PC-3 (cell line): Measurements from ENCODE around the gene SRSF2. TPM values are rescaled to one million over a fixed set of nuclear protein-coding genes. Genes with fewer than 3 reads are reported as not detected.

Experiments
- ATAC-seq: fragments of 200-7000 bp; cut with Tn5 transposase; 2 replicates; pipeline ENCODE4 v1.9.1; 2020; ENCODE audit warnings: mild to moderate bottlenecking, moderate library complexity
- BruUV-seq: library from RNA; stranded (reverse); fragments of 400-500 nt; replicated peaks from 2 replicates; lab custom pipeline; 2021; lab: Mats Ljungman, UMichigan
- CTCF ChIA-PET: fragments of 300-600 bp; sonication (Branson Sonifier 250); formaldehyde crosslinking; loops from one replicate; lab custom pipeline; 2022; ENCODE audit warnings: antibody characterized with exemption; lab: Charles Lee
- POLR2A ChIA-PET: fragments of 300-600 bp; sonication (Branson Sonifier 250); formaldehyde crosslinking; loops from one replicate; lab custom pipeline; 2022; ENCODE audit warnings: antibody characterized with exemption; ENCODE audit not compliant: unreplicated experiment; lab: Charles Lee
- DNase-seq: peaks from one replicate; pipeline ENCODE4 v3.0.0-alpha.2; 2015
- H2AFZ ChIP-seq: fragments of 300-600 bp; sonication (generic); 2 replicates; pipeline ENCODE4 v1.6.0; 2016; ENCODE audit warnings: antibody characterized with exemption, low read length
- H3F3A ChIP-seq: fragments of 300-600 bp; sonication (generic); one replicate; pipeline ENCODE4 v1.6.0; 2017; ENCODE audit warnings: antibody characterized with exemption, low read length, control low read depth, mild to moderate bottlenecking; ENCODE audit not compliant: unreplicated experiment
- H3K27ac ChIP-seq: fragments of 300-600 bp; sonication (generic); 2 replicates; pipeline ENCODE4 v1.5.1; 2016; ENCODE audit warnings: mild to moderate bottlenecking, low read length
- H3K27me3 ChIP-seq: fragments of 300-600 bp; sonication (generic); 2 replicates; pipeline ENCODE4 v1.6.1; 2016; ENCODE audit warnings: low read length, mixed read lengths
- H3K36me3 ChIP-seq: fragments of 300-600 bp; sonication (generic); 2 replicates; pipeline ENCODE4 v1.6.1; 2016; ENCODE audit warnings: low read depth, mixed run types, low read length, mixed read lengths
- H3K4me1 ChIP-seq: fragments of 300-600 bp; sonication (generic); 2 replicates; pipeline ENCODE4 v1.5.1; 2016; ENCODE audit warnings: low read length; ENCODE audit not compliant: insufficient read depth
- H3K4me2 ChIP-seq: fragments of 300-600 bp; sonication (generic); 2 replicates; pipeline ENCODE4 v1.6.0; 2016; ENCODE audit warnings: low read length
- H3K4me3 ChIP-seq: fragments of 300-600 bp; sonication (generic); 2 replicates; pipeline ENCODE4 v1.5.1; 2016; ENCODE audit warnings: mild to moderate bottlenecking, low read length, mixed read lengths
- H3K79me2 ChIP-seq: fragments of 300-600 bp; sonication (generic); 2 replicates; pipeline ENCODE4 v1.6.1; 2017; ENCODE audit warnings: low read length, mixed read lengths
- H3K9ac ChIP-seq: fragments of 300-600 bp; sonication (generic); 2 replicates; pipeline ENCODE4 v1.6.0; 2016; ENCODE audit warnings: mild to moderate bottlenecking, low read length
- H3K9me2 ChIP-seq: fragments of 300-600 bp; sonication (generic); replicated peaks from 2 replicates; pipeline ENCODE4 v1.6.1; 2016; ENCODE audit warnings: mixed run types, low read length, mixed read lengths
- H3K9me3 ChIP-seq: fragments of 300-600 bp; sonication (generic); 2 replicates; pipeline ENCODE4 v1.6.1; 2016; ENCODE audit warnings: low read length, mixed read lengths
- H4K20me1 ChIP-seq: fragments of 300-600 bp; sonication (generic); 2 replicates; pipeline ENCODE4 v1.6.1; 2016; ENCODE audit warnings: low read length, mixed read lengths
- EZH2 ChIP-seq: fragments of 300-600 bp; sonication (generic); IDR thresholded peaks from one replicate; pipeline ENCODE4 v1.6.1; 2017; ENCODE audit warnings: antibody characterized with exemption, mild to moderate bottlenecking, low read length; ENCODE audit not compliant: unreplicated experiment
- EZH2phosphoT487 ChIP-seq: fragments of 300-600 bp; sonication (generic); IDR thresholded peaks from 2 replicates; pipeline ENCODE4 v1.6.1; 2018; ENCODE audit warnings: mild to moderate bottlenecking, antibody characterized with exemption, low read length, borderline replicate concordance
- intact Hi-C: fragments of 100-400 bp; cut with micrococcal nuclease; formaldehyde crosslinking; loops from 2 replicates; pipeline ENCODE4 v1.9.0; 2023
- total RNA-seq: library from RNA; depleted of rRNA; stranded (reverse); fragments of >200 nt; gene quantifications from 2 replicates; pipeline ENCODE4 v1.2.3, GENCODE V29; 2014
- TF ChIP-seq, protein P1 (sequence below): fragments of 300-600 bp; sonication (generic); conservative IDR thresholded peaks from 2 replicates; pipeline ENCODE4 v1.5.1; 2017; ENCODE audit warnings: antibody characterized with exemption, low read depth, mild to moderate bottlenecking, low read length

SRSF2 gene
- total RNA-seq, 1 experiment from 2014 or later = 859 TPM

DNA sequence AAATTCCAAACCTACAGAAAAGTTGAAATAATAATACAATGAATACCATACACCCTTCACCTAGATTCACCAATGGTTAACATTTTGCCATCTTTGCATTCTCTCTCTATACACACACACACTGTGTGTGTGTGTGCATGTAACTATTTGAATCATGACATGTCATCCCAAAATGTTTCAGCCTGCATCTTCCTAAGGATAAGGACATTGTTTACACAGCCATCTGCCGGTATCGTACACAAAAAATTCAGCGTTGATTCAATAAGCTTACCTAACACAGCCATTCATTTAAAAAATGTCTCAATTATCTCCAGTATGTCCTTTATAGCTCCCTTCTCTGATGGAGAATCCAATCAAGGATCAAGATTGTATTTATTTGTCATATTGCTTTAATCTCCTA is 30.3 kb downstream of the SRSF2 start:
- Histone ChIP-seq H2AFZ (no peak overlapping the region), H3K27ac (no peak overlapping the region), H3K9ac (no peak overlapping the region), H3K79me2 (peaks cover 41% of the 10 kb centered on the region), H3K27me3 (no peaks in the 10 kb centered on the region), H3K36me3 (no peaks in the 10 kb centered on the region), H3K4me1 (peaks cover 25% of the 10 kb centered on the region), H3K9me3 (no peaks in the 10 kb centered on the region), H4K20me1 (no peaks in the 10 kb centered on the region), H3K9me2 (no peaks in the 10 kb centered on the region), H3F3A (no peaks in the 10 kb centered on the region), H3K4me2 (no peak overlapping the region), H3K4me3 (no peak overlapping the region)
- ATAC-seq (no peak), DNase-seq (no peak)
- no TSS peak for BruUV-seq
- intact Hi-C loops = no loop called here
- ChIA-PET CTCF (no interaction called here), POLR2A (no interaction called here)
- no peak for TF ChIP-seq EZH2
- TF ChIP-seq, protein P1, sequence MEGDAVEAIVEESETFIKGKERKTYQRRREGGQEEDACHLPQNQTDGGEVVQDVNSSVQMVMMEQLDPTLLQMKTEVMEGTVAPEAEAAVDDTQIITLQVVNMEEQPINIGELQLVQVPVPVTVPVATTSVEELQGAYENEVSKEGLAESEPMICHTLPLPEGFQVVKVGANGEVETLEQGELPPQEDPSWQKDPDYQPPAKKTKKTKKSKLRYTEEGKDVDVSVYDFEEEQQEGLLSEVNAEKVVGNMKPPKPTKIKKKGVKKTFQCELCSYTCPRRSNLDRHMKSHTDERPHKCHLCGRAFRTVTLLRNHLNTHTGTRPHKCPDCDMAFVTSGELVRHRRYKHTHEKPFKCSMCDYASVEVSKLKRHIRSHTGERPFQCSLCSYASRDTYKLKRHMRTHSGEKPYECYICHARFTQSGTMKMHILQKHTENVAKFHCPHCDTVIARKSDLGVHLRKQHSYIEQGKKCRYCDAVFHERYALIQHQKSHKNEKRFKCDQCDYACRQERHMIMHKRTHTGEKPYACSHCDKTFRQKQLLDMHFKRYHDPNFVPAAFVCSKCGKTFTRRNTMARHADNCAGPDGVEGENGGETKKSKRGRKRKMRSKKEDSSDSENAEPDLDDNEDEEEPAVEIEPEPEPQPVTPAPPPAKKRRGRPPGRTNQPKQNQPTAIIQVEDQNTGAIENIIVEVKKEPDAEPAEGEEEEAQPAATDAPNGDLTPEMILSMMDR = no peak
- TF ChIP-seq EZH2phosphoT487 = no peak

GRCh38 chr17:76704805-76705204 is 32.3 kb downstream of the SRSF2 start:
- Histone ChIP-seq H3F3A (no peaks in the 10 kb centered on the region), H3K9me2 (no peaks in the 10 kb centered on the region), H3K4me1 (peaks cover 12% of the 10 kb centered on the region), H2AFZ (no peak overlapping the region), H4K20me1 (no peaks in the 10 kb centered on the region), H3K4me2 (no peak overlapping the region), H3K4me3 (no peak overlapping the region), H3K9me3 (no peaks in the 10 kb centered on the region), H3K79me2 (peaks cover 36% of the 10 kb centered on the region), H3K27me3 (no peaks in the 10 kb centered on the region), H3K9ac (no peak overlapping the region), H3K27ac (no peak overlapping the region), H3K36me3 (no peaks in the 10 kb centered on the region)
- TF ChIP-seq, protein P1 = no peak
- TF ChIP-seq EZH2phosphoT487 (no peak), EZH2 (no peak)
- intact Hi-C loops = no loop called here
- ChIA-PET CTCF (no interaction called here), POLR2A (no interaction called here)
- DNase-seq = no peak
- BruUV-seq = no TSS peak
- ATAC-seq = no peak

- ChIA-PET CTCF (no interaction called here), POLR2A (no interaction called here)
- Histone ChIP-seq H3K9me2 (no peaks in the 10 kb centered on the region), H3F3A (no peaks in the 10 kb centered on the region), H3K4me3 (no peak overlapping the region), H3K79me2 (peaks cover 20% of the 10 kb centered on the region), H3K9me3 (no peaks in the 10 kb centered on the region), H3K27ac (no peak overlapping the region), H4K20me1 (no peaks in the 10 kb centered on the region), H3K4me1 (no peaks in the 10 kb centered on the region), H3K36me3 (no peaks in the 10 kb centered on the region), H3K27me3 (no peaks in the 10 kb centered on the region), H2AFZ (no peak overlapping the region), H3K4me2 (no peak overlapping the region), H3K9ac (no peak overlapping the region)
- TF ChIP-seq, protein P1 = no peak
- TF ChIP-seq EZH2 = no peak
- no peak for TF ChIP-seq EZH2phosphoT487
- ATAC-seq = no peak
- no TSS peak for BruUV-seq
- no peak for DNase-seq
- intact Hi-C loops = no loop called here
Measured at GRCh38 chr17:76702941-76703637, 34.0 kb downstream of the SRSF2 start.
